ENCODE data around the gene HS6ST1. TPM values are rescaled to one million over a fixed set of nuclear protein-coding genes. Genes with fewer than 3 reads are reported as not detected.
A peak's percentile ranks its signal among the peaks of the same experiment; 100 is the strongest.

HS6ST1 gene
- total RNA-seq, 1 experiment from 2014 or later: 20.3 TPM

DNA sequence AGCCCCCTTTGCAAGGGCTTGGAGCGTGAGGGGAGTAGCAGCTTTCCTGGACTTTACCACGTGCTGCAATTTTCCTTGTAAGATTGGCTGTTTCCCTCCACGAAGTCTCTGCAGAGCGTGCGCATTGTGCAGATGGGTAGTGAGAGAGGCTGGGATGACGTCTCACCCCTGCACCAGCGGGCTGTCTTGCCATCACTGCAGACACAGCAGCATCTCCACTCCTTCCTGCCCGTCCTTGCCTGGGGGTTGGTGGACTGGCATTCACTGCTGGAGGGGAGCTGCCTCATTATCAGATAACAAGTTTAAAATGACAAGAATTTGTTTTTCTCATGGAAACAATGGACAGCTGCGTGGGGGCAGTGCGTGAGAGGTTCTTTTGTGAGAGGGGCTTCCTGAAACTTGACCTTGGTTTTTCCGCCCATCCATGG lies 45.3 kb upstream of the HS6ST1 start:
- H3K36me3 Mint-ChIP-seq (ENCODE audit: insufficient read depth, unreplicated experiment): peaks cover 4% of the 10 kb centered on the region
- no peak overlapping the region for H3K4me3 ChIP-seq (ENCODE audit: low read depth, low read length)
- no peaks in the 10 kb centered on the region for H3K27me3 ChIP-seq (replicated peaks; ENCODE audit: control insufficient read depth, insufficient read depth, low read length)
- intact Hi-C loops (cut with micrococcal nuclease; ENCODE audit: unreplicated experiment): loop anchor here (1.0 to 5.0 kb wide), 3 partner anchors 10 to 37 kb away; no protein-coding TSS in a partner anchor
- peak overlapping the region; percentile 96 for H3K27ac Mint-ChIP-seq (ENCODE audit: unreplicated experiment)
- CTCF ChIA-PET: no interaction called here
- peak in 1 of 2 experiments; percentile 43 for DNase-seq
- TF ChIP-seq, protein P1, sequence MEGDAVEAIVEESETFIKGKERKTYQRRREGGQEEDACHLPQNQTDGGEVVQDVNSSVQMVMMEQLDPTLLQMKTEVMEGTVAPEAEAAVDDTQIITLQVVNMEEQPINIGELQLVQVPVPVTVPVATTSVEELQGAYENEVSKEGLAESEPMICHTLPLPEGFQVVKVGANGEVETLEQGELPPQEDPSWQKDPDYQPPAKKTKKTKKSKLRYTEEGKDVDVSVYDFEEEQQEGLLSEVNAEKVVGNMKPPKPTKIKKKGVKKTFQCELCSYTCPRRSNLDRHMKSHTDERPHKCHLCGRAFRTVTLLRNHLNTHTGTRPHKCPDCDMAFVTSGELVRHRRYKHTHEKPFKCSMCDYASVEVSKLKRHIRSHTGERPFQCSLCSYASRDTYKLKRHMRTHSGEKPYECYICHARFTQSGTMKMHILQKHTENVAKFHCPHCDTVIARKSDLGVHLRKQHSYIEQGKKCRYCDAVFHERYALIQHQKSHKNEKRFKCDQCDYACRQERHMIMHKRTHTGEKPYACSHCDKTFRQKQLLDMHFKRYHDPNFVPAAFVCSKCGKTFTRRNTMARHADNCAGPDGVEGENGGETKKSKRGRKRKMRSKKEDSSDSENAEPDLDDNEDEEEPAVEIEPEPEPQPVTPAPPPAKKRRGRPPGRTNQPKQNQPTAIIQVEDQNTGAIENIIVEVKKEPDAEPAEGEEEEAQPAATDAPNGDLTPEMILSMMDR (IDR thresholded peaks at IDR 0.05; ENCODE audit: insufficient read depth in 1 of 2, low read depth in 1 of 2, low read length in 1 of 2, severe bottlenecking in 1 of 2, unreplicated experiment in 1 of 2): no peak
- no peaks in the 10 kb centered on the region for H3K36me3 ChIP-seq (ENCODE audit: control insufficient read depth, insufficient read depth, low read length)
- POLR2A ChIA-PET: interaction anchor here (1.6 kb wide), 1 partner anchor 15 kb away, joined by 6 read pairs; no protein-coding TSS in a partner anchor
- peaks cover 28% of the 10 kb centered on the region for H3K4me1 ChIP-seq
- BruUV-seq (replicated peaks): no TSS peak
- H3K9me3 ChIP-seq: no peaks in the 10 kb centered on the region; the same call in 1 of the 2 replicates
- no peak overlapping the region for H3K4me3 Mint-ChIP-seq (ENCODE audit: unreplicated experiment)
- no peaks in the 10 kb centered on the region for H3K9me3 Mint-ChIP-seq (ENCODE audit: unreplicated experiment)
- H3K4me1 Mint-ChIP-seq (ENCODE audit: low read depth, unreplicated experiment): peaks cover 13% of the 10 kb centered on the region
- no peaks in the 10 kb centered on the region for H3K27me3 Mint-ChIP-seq (ENCODE audit: insufficient read depth, unreplicated experiment)

DNA sequence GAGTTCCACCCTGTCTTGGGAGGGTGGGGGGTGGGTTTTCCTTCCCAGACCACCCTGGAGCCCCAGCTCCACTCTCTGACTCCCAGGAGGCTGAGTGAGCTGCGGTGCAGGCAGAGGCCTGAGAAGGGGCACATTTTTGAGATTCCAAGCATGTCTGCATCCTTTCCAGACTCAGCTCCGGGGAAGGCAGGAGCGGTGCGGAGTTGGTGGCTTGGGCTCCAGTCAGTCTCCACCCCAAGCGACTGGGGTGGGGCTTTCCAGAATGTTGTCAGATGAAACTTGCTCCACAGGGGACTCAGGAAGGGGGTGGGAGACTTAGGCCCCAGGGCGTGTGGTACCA lies 44.2 kb upstream of the HS6ST1 start:
- no TSS peak for BruUV-seq (replicated peaks)

DNA sequence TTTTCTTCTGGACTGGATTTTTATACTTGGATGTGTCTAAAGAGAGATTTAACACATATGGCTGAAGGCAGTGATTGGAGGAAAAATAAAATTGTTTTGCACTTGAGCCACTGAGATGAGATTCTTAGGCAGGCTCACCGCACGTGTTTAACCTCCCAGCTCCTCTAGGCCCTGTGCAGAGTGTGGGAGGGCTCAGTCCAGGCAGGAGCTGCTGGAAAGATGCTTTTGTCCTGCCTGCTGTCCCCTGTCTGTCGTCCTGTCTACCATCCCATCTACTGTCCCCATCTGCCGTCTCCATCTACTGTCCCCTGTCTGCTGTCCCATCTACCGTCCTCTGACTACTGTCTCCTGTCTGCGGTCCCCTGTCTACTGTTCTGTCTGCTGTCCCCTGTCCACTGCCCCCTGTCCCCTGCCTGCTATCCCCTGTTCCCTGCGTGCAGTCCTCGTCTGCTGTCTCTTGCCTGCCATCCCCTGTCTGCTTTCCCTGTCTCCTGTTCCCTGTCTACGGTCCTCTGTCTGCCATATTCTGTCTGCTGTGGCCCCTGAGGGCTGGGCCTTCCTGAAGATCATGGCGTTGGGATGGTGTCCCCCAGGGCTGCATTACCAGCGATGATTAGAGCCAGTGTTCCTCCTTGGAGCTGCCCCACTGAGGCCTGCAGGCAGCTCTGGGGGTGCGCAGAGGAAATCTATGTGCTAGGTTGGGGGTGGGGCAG lies 43.7 kb upstream of the HS6ST1 start:
- peak overlapping the region; percentile 96 for H3K27ac Mint-ChIP-seq (ENCODE audit: unreplicated experiment)

More for the DNA sequence above, 44.2 kb upstream of the HS6ST1 start:
- Histone ChIP-seq H3K4me1 (peaks cover 28% of the 10 kb centered on the region), H3K9me3 (no peaks in the 10 kb centered on the region; the same call in 1 of the 2 replicates), H3K27me3 (replicated peaks; ENCODE audit: control insufficient read depth, insufficient read depth, low read length) (no peaks in the 10 kb centered on the region), H3K36me3 (ENCODE audit: control insufficient read depth, insufficient read depth, low read length) (no peaks in the 10 kb centered on the region), H3K4me3 (ENCODE audit: low read depth, low read length) (no peak overlapping the region)
- intact Hi-C loops (cut with micrococcal nuclease; ENCODE audit: unreplicated experiment): loop anchor here (1.0 to 5.0 kb wide), 3 partner anchors 11 to 36 kb away; no protein-coding TSS in a partner anchor
- DNase-seq: peak; percentile 75 to 88
- H3K4me3 Mint-ChIP-seq (ENCODE audit: unreplicated experiment): peak overlapping the region; percentile 24
- POLR2A ChIA-PET: interaction anchor here (0.6 to 1.6 kb wide), 2 partner anchors 8 to 16 kb away, joined by 5 to 6 read pairs; no protein-coding TSS in a partner anchor
- H3K9me3 Mint-ChIP-seq (ENCODE audit: unreplicated experiment): no peaks in the 10 kb centered on the region
- H3K36me3 Mint-ChIP-seq (ENCODE audit: insufficient read depth, unreplicated experiment): peaks cover 4% of the 10 kb centered on the region
- peak overlapping the region; percentile 96 for H3K27ac Mint-ChIP-seq (ENCODE audit: unreplicated experiment)
- H3K4me1 Mint-ChIP-seq (ENCODE audit: low read depth, unreplicated experiment): peaks cover 13% of the 10 kb centered on the region
- TF ChIP-seq, protein P1 (IDR thresholded peaks at IDR 0.05; ENCODE audit: insufficient read depth in 1 of 2, low read depth in 1 of 2, low read length in 1 of 2, severe bottlenecking in 1 of 2, unreplicated experiment in 1 of 2): no peak
- H3K27me3 Mint-ChIP-seq (ENCODE audit: insufficient read depth, unreplicated experiment): no peaks in the 10 kb centered on the region
- CTCF ChIA-PET: interaction anchor here (0.6 to 0.7 kb wide), 3 partner anchors 45 to 364 kb away, joined by 3 to 4 read pairs (median 3); no protein-coding TSS in a partner anchor

More for the DNA sequence above, 43.7 kb upstream of the HS6ST1 start:
- Histone ChIP-seq H3K27me3 (replicated peaks; ENCODE audit: control insufficient read depth, insufficient read depth, low read length) (no peaks in the 10 kb centered on the region), H3K36me3 (ENCODE audit: control insufficient read depth, insufficient read depth, low read length) (no peaks in the 10 kb centered on the region), H3K4me1 (peaks cover 28% of the 10 kb centered on the region), H3K4me3 (ENCODE audit: low read depth, low read length) (no peak overlapping the region), H3K9me3 (no peaks in the 10 kb centered on the region; the same call in 1 of the 2 replicates)
- no peaks in the 10 kb centered on the region for H3K9me3 Mint-ChIP-seq (ENCODE audit: unreplicated experiment)
- intact Hi-C loops (cut with micrococcal nuclease; ENCODE audit: unreplicated experiment): loop anchor here (5.0 kb wide), 1 partner anchor 35 kb away; no protein-coding TSS in a partner anchor
- no TSS peak for BruUV-seq (replicated peaks)
- peaks cover 4% of the 10 kb centered on the region for H3K36me3 Mint-ChIP-seq (ENCODE audit: insufficient read depth, unreplicated experiment)
- TF ChIP-seq, protein P1 (IDR thresholded peaks at IDR 0.05; ENCODE audit: insufficient read depth in 1 of 2, low read depth in 1 of 2, low read length in 1 of 2, severe bottlenecking in 1 of 2, unreplicated experiment in 1 of 2): no peak
- peaks cover 13% of the 10 kb centered on the region for H3K4me1 Mint-ChIP-seq (ENCODE audit: low read depth, unreplicated experiment)
- CTCF ChIA-PET: interaction anchor here (0.6 to 0.7 kb wide), 3 partner anchors 45 to 364 kb away, joined by 3 to 4 read pairs (median 3); no protein-coding TSS in a partner anchor
- POLR2A ChIA-PET: interaction anchor here (0.6 to 1.6 kb wide), 2 partner anchors 8 to 17 kb away, joined by 5 to 6 read pairs; no protein-coding TSS in a partner anchor
- no peaks in the 10 kb centered on the region for H3K27me3 Mint-ChIP-seq (ENCODE audit: insufficient read depth, unreplicated experiment)
- H3K4me3 Mint-ChIP-seq (ENCODE audit: unreplicated experiment): peak overlapping the region; percentile 24
- peak in 1 of 2 experiments; percentile 25 for DNase-seq

Measured in Caco-2 (cell line).